ENCODE results near the gene FOXO6.

Gene FOXO6

DNA sequence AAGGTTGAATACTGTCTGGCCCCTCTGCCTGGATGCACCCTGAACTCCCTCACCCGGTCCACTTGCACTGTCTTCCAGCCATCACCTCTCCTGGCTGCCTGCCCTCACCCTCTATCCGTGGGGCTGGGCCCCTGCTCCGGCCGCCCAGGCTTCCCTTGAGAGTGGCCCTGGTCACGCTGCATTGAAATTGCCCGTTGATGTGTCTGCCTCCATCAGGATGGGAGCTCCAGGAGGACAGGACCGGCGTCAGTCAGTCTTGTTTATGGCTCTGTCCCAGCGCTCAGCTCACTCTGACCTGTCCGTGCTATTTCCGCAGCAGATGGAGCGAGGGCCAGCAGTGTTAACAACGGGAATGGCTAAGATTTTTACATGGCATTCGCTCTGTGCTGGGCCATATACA is 34.9 kb downstream of the FOXO6 start:
- TF ChIP-seq, protein P1, sequence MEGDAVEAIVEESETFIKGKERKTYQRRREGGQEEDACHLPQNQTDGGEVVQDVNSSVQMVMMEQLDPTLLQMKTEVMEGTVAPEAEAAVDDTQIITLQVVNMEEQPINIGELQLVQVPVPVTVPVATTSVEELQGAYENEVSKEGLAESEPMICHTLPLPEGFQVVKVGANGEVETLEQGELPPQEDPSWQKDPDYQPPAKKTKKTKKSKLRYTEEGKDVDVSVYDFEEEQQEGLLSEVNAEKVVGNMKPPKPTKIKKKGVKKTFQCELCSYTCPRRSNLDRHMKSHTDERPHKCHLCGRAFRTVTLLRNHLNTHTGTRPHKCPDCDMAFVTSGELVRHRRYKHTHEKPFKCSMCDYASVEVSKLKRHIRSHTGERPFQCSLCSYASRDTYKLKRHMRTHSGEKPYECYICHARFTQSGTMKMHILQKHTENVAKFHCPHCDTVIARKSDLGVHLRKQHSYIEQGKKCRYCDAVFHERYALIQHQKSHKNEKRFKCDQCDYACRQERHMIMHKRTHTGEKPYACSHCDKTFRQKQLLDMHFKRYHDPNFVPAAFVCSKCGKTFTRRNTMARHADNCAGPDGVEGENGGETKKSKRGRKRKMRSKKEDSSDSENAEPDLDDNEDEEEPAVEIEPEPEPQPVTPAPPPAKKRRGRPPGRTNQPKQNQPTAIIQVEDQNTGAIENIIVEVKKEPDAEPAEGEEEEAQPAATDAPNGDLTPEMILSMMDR (IDR thresholded peaks at IDR 0.05; ENCODE audit: control extremely low read depth, extremely low read depth, low read depth, missing control alignments): no peak
- no peak for DNase-seq (ENCODE audit: extremely low spot score)
- ChIA-PET CTCF (interaction anchor here (1.3 kb wide), 1 partner anchor 21 kb away, joined by 4 read pairs; no protein-coding TSS in a partner anchor), POLR2A (no interaction called here)

DNA sequence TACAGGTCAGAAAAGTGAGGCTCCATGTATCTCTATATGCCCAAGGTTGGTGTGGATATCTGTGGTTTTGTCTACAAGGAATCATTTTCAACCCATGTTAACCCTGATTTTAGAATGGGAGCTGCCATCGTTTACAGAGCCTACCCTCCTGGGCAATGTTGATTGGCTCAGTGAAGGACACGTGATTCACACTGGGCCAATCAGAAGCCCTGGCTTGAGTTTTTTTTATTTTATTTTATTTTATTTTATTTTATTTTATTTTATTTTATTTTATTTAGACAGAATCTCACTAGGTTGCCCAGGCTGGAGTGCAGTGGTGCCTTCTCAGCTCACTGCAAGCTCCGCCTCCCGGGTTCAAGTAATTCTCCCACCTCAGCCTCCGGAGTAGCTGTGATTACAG is 35.8 kb downstream of the FOXO6 start:
- POLR2A ChIA-PET: no interaction called here
- TF ChIP-seq, protein P1 (IDR thresholded peaks at IDR 0.05; ENCODE audit: control extremely low read depth, extremely low read depth, low read depth, missing control alignments): no peak
- DNase-seq (ENCODE audit: extremely low spot score): no peak
- CTCF ChIA-PET: no interaction called here

GRCh38 chr1:41397753-41398330 is 36.6 kb downstream of the FOXO6 start:
- POLR2A ChIA-PET: no interaction called here
- CTCF ChIA-PET: interaction anchor here (1.0 to 1.7 kb wide), 2 partner anchors 36 to 115 kb away, joined by 3 to 4 read pairs; no protein-coding TSS in a partner anchor
- DNase-seq (ENCODE audit: extremely low spot score): no peak
- TF ChIP-seq, protein P1 (IDR thresholded peaks at IDR 0.05; ENCODE audit: control extremely low read depth, extremely low read depth, low read depth, missing control alignments): no peak

GRCh38 chr1:41399145-41399795 is 38.0 kb downstream of the FOXO6 start:
- ChIA-PET POLR2A (no interaction called here), CTCF (interaction anchor here (1.5 to 1.7 kb wide), 3 partner anchors 19 to 118 kb away, joined by 3 to 4 read pairs (median 4); no protein-coding TSS in a partner anchor)
- no peak for DNase-seq (ENCODE audit: extremely low spot score)
- TF ChIP-seq, protein P1 (IDR thresholded peaks at IDR 0.05; ENCODE audit: control extremely low read depth, extremely low read depth, low read depth, missing control alignments): no peak

- DNase-seq (ENCODE audit: extremely low spot score): no peak
- CTCF ChIA-PET: interaction anchor here (0.6 to 1.6 kb wide), 3 partner anchors 18 to 119 kb away, joined by 3 to 4 read pairs (median 3); no protein-coding TSS in a partner anchor
- TF ChIP-seq, protein P1 (IDR thresholded peaks at IDR 0.05; ENCODE audit: control extremely low read depth, extremely low read depth, low read depth, missing control alignments): no peak
- POLR2A ChIA-PET: no interaction called here
Observed at GRCh38 chr1:41400225-41400624, 39.0 kb downstream of the FOXO6 start.

- POLR2A ChIA-PET: no interaction called here
- DNase-seq (ENCODE audit: extremely low spot score): no peak
- TF ChIP-seq, protein P1 (IDR thresholded peaks at IDR 0.05; ENCODE audit: control extremely low read depth, extremely low read depth, low read depth, missing control alignments): no peak
- CTCF ChIA-PET: interaction anchor here (1.0 to 1.9 kb wide), 3 partner anchors 14 to 79 kb away, joined by 3 to 6 read pairs (median 3); no protein-coding TSS in a partner anchor
Observed at GRCh38 chr1:41401899-41402298, 40.7 kb downstream of the FOXO6 start.
